Thyroid gland (tissue), 4 donors: ENCODE results near the gene ZBTB40. TPM values are rescaled to one million over a fixed set of nuclear protein-coding genes. Genes with fewer than 3 reads are reported as not detected.

Experiments used
- DNase-seq, 2 donors: peaks; one replicate each; pipeline ENCODE4 v3.0.0-alpha.2; 2019
- H3K27ac ChIP-seq, 3 donors: fragments of 200-600 bp; sonication (generic); 1 replicate in 2 of 3; 2 replicates in 1 of 3; pipeline ENCODE4 v1.5.1; 2016 to 2019; ENCODE audit warnings: mild to moderate bottlenecking in 1 of 3, moderate library complexity in 1 of 3
- H3K27me3 ChIP-seq: fragments of 200-600 bp; sonication (generic); one replicate; pipeline ENCODE4 v1.5.1; 2019
- H3K36me3 ChIP-seq, 2 donors: fragments of 200-600 bp; sonication (generic); one replicate each; pipeline ENCODE4 v1.5.1; 2016 to 2019
- H3K4me1 ChIP-seq, 2 donors: fragments of 200-600 bp; sonication (generic); one replicate each; pipeline ENCODE4 v1.5.1; 2017 to 2019
- H3K4me3 ChIP-seq, 3 donors: fragments of 200-600 bp; sonication (generic); replicated peaks in 1 of 3; 1 replicate in 2 of 3; 2 replicates in 1 of 3; pipeline ENCODE4 v1.5.1; 2016; ENCODE audit warnings: mild to moderate bottlenecking in 1 of 3
- H3K9me3 ChIP-seq: fragments of 200-600 bp; sonication (generic); one replicate; pipeline ENCODE4 v1.5.1; 2017
- POLR2A ChIP-seq, 2 donors: fragments of 450-650 bp; IDR thresholded peaks; one replicate each; pipeline ENCODE4 v1.6.1; 2017; ENCODE audit warnings: antibody characterized with exemption in 2 of 2, mild to moderate bottlenecking in 2 of 2, moderate library complexity in 1 of 2
- WGBS, 2 donors: methylation state at CpG; one replicate each; pipeline ENCODE4 v1.1.5; 2017; 5-methylcytosine and 5-hydroxymethylcytosine counted together
- intact Hi-C: fragments of 100-400 bp; cut with DNase I; formaldehyde crosslinking; loops from one replicate; pipeline ENCODE4 v1.15.1; 2023
- total RNA-seq, 4 donors: library from RNA; depleted of rRNA; stranded (reverse); fragments of >200 nt; gene quantifications; one replicate each; pipeline ENCODE4 v1.2.3, GENCODE V29; 2016
- TF ChIP-seq, protein P1 (sequence below), 6 experiments: fragments of 200-600 bp in 3 of 6; fragments of 450-650 bp in 3 of 6; sonication (generic) in 3 of 6; IDR thresholded peaks; one replicate each; pipeline ENCODE4 v1.5.1; 2016 to 2019; ENCODE audit warnings: antibody characterized with exemption in 6 of 6, mild to moderate bottlenecking in 2 of 6, inconsistent platforms in 1 of 6, moderate library complexity in 1 of 6

Gene ZBTB40
- total RNA-seq, 4 donors from 2014 or later: 18.7 to 30.1 (median 23.8) TPM

DNA sequence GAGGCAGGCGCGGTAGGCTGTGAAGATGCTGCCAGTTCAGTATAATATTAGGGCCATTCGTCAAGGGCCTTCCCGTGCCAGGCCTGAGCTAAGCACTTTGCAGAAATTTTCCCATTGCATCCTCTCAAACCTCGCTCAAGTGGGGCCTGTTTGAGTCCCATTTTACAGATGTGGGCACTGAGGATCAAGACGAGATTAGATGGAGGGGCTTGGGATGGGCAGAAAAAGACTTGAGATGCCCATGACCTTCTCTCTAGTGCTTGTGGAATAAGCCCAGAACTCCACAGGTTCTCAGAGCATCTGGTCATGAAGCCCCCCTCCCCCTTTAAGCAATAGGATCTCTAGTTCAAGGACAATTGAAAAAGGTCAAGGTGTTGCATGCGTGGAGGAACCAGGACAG, 121.6 kb downstream of the ZBTB40 start:
- no peaks in the 10 kb centered on the region for H3K4me1 ChIP-seq
- no peak overlapping the region for H3K4me3 ChIP-seq
- DNase-seq: no peak
- no peak overlapping the region for H3K27ac ChIP-seq
- WGBS, 2 donors: 68 to 83% methylated on average over 3 to 7 of the region's 7 CpGs
- H3K27me3 ChIP-seq: no peaks in the 10 kb centered on the region
- H3K36me3 ChIP-seq: no peaks in the 10 kb centered on the region
- intact Hi-C loops: no loop called here
- TF ChIP-seq, protein P1, sequence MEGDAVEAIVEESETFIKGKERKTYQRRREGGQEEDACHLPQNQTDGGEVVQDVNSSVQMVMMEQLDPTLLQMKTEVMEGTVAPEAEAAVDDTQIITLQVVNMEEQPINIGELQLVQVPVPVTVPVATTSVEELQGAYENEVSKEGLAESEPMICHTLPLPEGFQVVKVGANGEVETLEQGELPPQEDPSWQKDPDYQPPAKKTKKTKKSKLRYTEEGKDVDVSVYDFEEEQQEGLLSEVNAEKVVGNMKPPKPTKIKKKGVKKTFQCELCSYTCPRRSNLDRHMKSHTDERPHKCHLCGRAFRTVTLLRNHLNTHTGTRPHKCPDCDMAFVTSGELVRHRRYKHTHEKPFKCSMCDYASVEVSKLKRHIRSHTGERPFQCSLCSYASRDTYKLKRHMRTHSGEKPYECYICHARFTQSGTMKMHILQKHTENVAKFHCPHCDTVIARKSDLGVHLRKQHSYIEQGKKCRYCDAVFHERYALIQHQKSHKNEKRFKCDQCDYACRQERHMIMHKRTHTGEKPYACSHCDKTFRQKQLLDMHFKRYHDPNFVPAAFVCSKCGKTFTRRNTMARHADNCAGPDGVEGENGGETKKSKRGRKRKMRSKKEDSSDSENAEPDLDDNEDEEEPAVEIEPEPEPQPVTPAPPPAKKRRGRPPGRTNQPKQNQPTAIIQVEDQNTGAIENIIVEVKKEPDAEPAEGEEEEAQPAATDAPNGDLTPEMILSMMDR (IDR thresholded peaks at IDR 0.05): no peak
- TF ChIP-seq POLR2A (IDR thresholded peaks at IDR 0.05): no peak
- no peaks in the 10 kb centered on the region for H3K9me3 ChIP-seq

DNA sequence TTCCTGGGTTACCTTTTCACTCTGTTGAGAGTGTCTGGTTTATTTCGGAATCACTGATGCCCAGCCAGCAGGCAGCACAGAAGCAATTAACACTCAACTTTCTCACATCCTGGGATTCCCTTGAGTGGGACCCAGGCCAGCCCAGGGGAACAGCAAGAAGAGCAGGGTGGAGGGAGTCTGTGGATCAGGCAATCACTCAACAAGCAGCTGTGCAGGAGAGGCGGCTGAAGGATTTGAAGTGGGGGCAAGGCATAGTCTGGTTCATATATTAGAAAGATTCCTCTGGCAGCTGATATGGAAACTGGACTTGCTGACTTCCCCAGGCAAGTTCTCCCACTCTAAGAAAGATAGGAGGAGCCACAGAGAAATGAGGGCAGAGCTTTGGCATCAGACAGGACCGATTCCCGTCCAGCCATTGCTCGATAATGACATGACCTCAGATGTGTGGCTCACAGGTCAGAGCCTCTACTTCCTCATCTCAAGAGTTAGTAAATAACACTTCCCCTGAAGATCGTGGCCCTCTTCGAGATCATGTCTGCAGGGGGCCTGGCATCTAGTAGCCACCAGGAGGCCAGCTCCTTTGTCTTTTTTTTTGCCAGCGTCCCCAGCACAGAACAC, 124.0 kb downstream of the ZBTB40 start:
- DNase-seq: no peak
- H3K36me3 ChIP-seq: no peaks in the 10 kb centered on the region
- H3K27ac ChIP-seq: no peak overlapping the region
- no peaks in the 10 kb centered on the region for H3K27me3 ChIP-seq
- 37 to 46% methylated on average over 8 of the region's 8 CpGs for WGBS, 2 donors
- TF ChIP-seq, protein P1 (IDR thresholded peaks at IDR 0.05): no peak
- no peak for TF ChIP-seq POLR2A (IDR thresholded peaks at IDR 0.05)
- intact Hi-C loops: no loop called here
- H3K4me3 ChIP-seq: no peak overlapping the region
- no peaks in the 10 kb centered on the region for H3K9me3 ChIP-seq
- H3K4me1 ChIP-seq: no peaks in the 10 kb centered on the region

DNA sequence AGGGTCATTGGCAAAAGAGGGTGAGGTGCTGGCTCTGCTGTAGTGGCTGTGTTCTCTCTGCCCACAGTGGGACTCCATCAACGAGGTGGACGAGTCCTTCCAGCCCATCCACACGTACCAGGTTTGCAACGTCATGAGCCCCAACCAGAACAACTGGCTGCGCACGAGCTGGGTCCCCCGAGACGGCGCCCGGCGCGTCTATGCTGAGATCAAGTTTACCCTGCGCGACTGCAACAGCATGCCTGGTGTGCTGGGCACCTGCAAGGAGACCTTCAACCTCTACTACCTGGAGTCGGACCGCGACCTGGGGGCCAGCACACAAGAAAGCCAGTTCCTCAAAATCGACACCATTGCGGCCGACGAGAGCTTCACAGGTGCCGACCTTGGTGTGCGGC, 124.5 kb downstream of the ZBTB40 start:
- no peak for TF ChIP-seq POLR2A (IDR thresholded peaks at IDR 0.05)
- TF ChIP-seq, protein P1 (IDR thresholded peaks at IDR 0.05): no peak
- 84 to 86% methylated on average over 17 to 22 of the region's 23 CpGs for WGBS, 2 donors
- intact Hi-C loops: no loop called here

DNA sequence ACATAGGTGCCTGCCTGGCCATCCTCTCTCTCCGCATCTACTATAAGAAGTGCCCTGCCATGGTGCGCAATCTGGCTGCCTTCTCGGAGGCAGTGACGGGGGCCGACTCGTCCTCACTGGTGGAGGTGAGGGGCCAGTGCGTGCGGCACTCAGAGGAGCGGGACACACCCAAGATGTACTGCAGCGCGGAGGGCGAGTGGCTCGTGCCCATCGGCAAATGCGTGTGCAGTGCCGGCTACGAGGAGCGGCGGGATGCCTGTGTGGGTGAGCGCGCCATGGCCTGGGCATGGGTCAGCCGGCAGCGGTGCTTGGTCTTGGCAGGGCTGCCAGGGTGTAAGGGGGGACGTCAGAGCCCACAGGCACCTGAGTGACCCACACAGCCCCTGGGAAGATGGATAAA, 125.0 kb downstream of the ZBTB40 start:
- intact Hi-C loops: no loop called here
- Histone ChIP-seq H3K36me3 (no peaks in the 10 kb centered on the region), H3K27ac (no peak overlapping the region), H3K4me3 (no peak overlapping the region), H3K9me3 (no peaks in the 10 kb centered on the region), H3K4me1 (no peaks in the 10 kb centered on the region), H3K27me3 (no peaks in the 10 kb centered on the region)
- no peak for DNase-seq
- 92 to 94% methylated on average over 23 to 24 of the region's 24 CpGs for WGBS, 2 donors
- no peak for TF ChIP-seq POLR2A (IDR thresholded peaks at IDR 0.05)
- TF ChIP-seq, protein P1 (IDR thresholded peaks at IDR 0.05): no peak

More for the DNA sequence above, 124.5 kb downstream of the ZBTB40 start:
- Histone ChIP-seq H3K4me3 (no peak overlapping the region), H3K27ac (no peak overlapping the region), H3K27me3 (no peaks in the 10 kb centered on the region), H3K9me3 (no peaks in the 10 kb centered on the region), H3K36me3 (no peaks in the 10 kb centered on the region), H3K4me1 (no peaks in the 10 kb centered on the region)
- DNase-seq: no peak

GRCh38 chr1:22578732-22579361, 127.2 kb downstream of the ZBTB40 start:
- Histone ChIP-seq H3K4me1 (no peaks in the 10 kb centered on the region), H3K4me3 (no peak overlapping the region), H3K9me3 (no peaks in the 10 kb centered on the region), H3K36me3 (no peaks in the 10 kb centered on the region), H3K27ac (no peak overlapping the region), H3K27me3 (no peaks in the 10 kb centered on the region)
- intact Hi-C loops: no loop called here
- WGBS, 2 donors: 95 to 96% methylated on average over 12 of the region's 12 CpGs
- no peak for DNase-seq
- TF ChIP-seq, protein P1 (IDR thresholded peaks at IDR 0.05): no peak
- TF ChIP-seq POLR2A (IDR thresholded peaks at IDR 0.05): no peak
